Stimulated activated naive CD4-positive, alpha-beta T cell (primary cell): ENCODE measurements around the gene DNAL4.
"Not testable (repeated sequence)": the region's sequence is repeated elsewhere in the genome, so short reads cannot be mapped to it uniquely, and the experiment has no call there.

ENCODE experiments used
- DNase-seq, 6 experiments: peaks; one replicate each; lab custom pipeline; 2025; lab: John Stamatoyannopoulos, UW

Gene DNAL4

DNA sequence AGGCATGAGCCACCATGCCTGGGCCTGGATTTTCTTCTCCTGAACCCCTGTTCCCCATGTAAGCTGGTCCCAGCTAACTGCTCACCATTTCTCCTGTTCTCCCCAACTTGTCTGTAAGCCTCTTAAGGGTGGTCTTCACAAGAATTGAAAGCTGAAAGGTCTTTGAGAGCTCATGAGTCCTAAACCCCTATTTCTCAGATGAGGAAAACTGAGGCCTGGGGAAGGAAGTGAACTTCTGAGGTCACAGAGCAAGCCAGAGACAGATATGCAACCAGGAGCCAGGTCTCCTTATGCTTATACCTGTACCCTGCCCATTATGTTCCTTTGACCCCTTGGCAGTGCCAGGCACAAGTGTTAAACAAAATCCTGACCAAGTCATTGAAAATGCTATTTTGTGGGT, 33.6 kb upstream of the DNAL4 start:
- no peak for DNase-seq

DNA sequence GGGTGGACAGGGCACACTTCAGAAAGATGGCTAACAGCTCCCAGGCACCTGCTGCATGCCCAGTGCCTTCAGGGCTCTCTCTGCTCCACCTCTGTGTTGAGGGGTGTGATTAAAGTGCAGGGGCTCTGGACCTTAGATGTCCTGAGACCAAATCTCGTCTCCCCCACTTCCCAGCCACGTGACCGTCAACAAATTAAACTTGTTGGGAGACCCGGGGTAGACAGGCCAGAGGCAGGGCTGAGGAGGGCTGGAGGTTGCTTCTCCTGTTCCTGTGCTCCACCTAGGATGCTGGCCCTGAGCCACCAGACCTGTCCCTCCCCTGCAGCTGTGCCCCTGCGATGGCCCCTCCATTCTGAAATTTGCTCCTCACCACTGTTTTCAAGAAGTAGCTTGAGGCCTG, 32.9 kb upstream of the DNAL4 start:
- no peak for DNase-seq

DNA sequence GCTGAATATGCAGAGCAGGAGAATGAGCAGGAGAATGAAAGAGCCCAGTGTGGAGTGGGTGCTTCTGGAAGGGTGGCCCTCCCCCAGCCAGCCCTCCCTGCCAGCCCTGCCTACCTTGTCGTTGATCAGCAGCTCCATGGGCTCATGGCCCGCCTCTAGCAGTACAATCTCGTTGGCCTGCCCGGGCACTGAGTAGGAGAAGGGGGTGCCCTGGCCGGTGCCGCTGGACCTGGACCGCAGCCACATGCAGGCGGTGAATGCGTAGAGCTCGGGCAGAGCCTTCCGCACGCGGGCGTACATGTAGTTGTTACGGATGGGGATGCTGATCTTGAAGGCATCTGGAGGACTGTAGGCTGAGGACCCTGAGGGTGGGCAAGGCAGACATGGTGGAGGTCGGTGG, 32.4 kb upstream of the DNAL4 start:
- no peak for DNase-seq

DNA sequence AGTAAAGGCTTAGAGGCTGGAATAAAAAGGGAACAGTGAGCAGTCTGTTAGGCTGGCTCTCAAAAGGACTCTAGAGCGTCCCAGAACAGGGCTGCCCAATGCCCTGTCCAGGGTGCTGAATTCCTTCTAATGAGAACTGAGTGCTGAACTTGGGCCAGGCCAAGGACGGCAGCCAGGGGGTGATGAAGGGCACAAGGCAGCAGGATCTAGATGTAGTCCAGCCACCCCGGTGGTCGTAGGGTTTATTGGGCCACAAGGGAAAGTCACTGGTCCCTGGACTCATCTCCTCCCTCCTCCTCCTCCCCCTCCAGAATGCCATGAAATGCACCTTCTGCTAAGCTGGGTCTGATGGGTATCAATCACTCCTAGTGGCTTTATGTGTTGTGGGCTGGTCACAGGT, 30.6 kb upstream of the DNAL4 start:
- peak in 3 of 6 experiments; percentile 2 to 41 (median 35) for DNase-seq

DNA sequence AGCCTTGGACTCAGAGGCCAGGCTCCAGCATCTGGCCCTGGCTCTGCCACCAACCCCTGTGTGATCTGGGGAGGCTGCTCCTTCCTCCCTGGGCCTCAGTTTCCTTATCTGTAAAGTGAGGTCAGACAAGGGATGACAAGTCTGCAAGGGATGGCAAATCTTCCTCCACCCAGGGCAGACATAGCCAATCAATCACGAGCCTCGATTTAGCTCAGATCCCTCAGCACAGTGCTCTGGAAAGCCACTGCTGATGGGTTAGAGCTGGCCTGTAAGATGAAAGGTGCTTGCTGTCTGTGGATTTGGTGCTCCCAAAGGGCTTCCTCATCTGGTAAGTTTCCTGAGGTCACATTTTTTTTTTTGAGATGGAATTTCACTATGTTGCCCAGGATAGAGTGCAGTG, 29.7 kb upstream of the DNAL4 start:
- DNase-seq: no peak

DNA sequence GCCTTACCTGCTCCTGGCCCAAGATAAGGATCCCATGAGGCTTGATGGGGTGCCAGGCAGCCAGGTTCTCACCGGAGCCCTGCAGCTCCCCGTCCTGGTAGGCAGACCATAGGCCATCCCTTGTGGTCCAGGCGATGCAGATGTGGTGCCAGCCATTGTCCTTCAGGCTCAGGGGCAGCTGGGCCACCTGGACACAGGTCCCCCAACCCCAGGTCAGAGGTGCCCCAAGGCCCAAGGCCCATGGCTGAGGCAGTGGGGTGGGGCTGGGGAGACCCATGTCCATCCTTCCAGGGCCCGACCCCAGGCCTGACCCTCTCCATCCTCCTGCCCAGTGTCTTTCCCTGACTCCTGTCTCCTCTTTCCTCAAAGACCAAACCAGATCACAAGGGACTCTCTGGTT, 29.1 kb upstream of the DNAL4 start:
- no peak for DNase-seq

DNA sequence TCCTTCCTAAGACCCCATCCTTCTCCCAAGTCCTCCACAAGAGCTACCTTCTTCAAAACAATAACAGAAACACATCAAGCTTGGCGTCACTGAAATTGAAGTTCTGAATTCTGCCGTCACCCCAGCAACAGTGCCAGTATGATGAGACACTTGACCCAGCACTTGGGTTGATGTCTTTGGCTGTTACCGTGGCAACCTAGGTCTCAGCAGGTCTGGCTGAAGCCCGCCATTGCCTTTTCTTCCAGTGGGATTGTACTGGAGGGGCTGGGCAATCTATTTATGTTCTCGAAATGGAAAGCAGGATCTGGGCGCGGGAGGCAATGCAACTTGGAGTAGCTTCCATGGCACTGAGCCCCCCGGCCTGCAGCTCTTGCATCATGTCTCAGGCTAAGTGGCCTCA, 26.1 kb upstream of the DNAL4 start:
- no peak for DNase-seq

DNA sequence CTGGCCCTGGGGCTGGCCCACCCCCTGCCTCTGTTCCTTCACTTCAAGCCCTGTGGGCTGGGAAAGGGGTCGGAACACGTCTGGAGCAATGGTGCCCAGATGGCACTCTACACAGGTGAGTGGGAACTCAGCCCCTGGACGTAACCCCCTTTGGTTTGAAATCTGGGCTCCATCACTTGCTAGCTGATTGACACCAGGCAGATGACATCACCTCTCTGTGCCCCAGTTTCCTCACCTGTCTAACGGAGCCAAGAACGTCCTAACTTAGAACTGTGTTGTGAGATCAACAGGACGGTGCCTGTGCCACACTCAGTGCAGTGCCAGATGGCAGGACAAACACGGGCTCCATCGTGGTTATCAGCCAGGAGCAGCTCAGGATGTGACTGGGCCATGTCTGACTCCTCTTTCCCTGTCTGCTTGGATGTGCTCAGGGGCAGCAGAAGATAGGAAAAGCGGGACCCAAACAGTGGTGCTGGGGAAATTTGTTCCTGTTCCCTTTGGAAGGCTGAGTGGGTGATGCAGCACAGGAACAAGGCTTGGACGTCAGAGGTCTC, 25.5 kb upstream of the DNAL4 start:
- DNase-seq: no peak

DNA sequence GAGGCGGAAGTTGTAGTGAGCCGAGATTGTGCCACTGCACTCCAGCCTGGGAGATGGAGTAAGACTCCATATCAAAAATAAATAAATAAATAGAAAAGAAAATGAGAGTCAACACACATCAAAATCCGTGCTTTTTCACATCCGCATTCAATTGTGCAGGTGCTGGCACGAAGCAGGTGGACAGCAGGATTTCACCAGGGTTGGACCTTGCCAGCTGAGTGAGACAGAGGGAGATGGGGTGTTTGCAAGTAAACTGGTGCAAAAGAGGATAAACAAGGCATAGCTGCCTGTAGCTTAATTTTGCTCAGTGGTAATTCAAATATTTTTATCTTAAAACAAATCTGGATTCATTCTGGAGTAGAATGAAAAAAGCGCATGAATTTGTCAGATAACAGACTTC, 23.3 kb upstream of the DNAL4 start:
- no peak for DNase-seq

DNA sequence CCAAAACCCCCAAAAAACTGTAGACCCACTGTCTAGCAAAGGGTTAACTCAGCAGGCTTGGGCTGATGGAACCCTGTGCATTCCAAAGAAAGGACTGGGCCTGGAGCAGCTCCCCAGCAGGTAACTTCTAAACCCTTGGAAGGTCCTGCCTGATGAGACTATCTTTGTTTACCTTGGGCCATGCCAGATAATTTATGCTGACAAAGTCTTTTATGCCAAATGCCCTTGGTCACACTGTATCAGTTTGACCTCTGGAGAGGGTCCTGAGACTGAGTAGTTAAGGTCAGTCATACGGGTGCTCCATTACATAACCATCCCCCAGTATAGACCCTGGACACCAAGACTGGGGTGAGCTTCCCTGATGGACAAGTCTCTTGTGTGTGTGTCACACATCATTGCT, 21.9 kb upstream of the DNAL4 start:
- DNase-seq: no peak

DNA sequence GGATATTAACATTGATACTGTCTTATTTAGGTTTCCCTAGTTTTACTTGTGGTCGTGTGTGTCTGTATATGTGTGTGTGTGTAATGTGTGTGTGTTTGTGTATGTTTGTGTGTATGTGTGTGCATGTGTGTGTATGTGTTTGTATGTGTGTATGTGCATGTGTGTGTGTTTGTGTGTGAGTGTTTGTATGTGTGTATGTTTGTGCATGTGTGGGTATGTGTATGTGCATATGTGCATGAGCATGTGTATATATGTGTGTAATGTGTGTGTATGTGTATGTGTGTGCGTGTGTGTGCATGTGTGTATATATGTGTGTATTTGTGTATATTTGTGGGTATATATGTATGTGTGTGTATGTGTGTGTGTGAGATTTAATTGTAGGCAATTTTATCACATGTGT, 17.3 kb upstream of the DNAL4 start:
- DNase-seq: no peak

DNA sequence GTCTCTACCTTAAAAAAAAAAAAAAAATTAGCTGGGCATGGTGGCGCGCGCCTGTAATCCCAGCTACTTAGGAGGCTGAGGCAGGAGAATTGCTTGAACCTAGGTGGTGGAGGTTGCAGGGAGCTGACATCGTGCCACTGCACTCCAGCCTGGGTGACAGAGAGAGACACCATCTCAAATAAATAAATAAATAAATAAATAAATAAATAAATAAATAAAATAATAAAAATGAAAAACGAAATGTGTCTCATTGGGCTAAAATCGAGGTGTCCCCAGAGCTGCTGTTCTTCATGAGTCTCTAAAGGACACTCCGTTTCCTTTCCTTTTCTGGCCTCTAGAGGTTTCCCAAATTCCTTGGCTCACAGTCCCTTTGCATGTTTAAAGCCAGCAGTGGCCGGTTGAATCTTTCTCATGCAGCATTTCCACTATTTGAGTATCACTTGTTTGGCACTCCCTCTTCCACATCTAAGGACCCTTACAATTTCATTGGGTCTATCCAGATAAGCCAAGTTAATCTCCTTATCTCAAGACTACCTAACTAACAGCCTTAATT, 11.2 kb upstream of the DNAL4 start:
- not testable (repeated sequence) for DNase-seq

DNA sequence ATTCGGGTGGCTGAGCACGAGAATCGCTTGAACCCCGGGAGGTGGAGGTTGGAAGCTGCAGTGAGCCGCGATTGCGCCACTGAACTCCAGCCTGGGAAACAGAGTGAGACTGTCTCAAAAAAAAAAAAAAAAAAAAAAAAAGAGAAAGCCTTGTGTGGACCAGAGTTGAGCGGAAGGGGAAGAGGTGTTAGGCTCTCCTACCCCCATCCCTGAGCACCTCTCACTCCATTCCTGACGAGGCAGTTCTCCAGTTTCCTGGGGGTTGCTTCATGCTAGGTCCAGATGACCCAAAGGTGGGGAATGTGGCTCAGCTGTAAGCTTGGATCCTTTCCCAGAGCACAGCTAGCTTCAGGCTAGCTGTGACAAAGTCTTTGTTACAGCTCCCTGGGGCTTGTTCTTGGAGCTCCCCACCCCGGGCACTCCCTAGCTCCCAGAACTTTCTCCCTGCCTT, 8.8 kb upstream of the DNAL4 start:
- no peak for DNase-seq

DNA sequence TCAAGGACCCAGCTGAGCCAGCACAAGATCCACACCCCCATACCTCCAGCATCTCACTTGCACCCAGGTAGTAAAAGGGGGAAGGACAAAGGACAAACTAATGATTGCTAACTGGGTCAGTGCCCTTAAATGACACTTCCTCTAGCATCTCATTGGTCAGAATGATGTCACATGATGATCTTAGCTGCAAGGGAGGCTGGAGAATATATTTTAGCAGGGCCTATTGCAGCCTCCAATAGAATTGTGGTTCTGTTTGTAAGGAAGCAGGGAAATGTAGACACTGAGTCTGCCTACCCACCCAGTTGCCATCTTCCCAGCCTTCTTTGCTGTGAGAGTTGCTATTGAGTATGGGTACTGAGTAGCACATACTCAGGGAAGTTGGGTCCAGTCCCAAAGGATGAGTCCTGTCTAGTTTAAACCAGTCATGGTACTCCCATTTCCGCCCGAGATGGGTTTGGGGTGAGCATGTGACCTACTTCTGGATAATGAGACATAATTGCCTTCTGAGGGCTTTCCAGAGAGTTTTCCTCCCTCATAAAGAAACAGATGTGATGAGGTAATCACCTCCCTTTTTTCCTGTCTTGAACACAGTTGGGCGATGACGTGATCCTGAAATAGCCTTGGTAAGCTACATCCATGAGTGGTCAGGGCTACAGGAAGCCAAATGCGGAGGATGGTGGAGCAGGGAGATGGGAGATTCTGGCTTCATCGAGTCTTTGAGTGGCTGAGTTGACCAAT, 5.5 kb upstream of the DNAL4 start:
- DNase-seq: no peak

DNA sequence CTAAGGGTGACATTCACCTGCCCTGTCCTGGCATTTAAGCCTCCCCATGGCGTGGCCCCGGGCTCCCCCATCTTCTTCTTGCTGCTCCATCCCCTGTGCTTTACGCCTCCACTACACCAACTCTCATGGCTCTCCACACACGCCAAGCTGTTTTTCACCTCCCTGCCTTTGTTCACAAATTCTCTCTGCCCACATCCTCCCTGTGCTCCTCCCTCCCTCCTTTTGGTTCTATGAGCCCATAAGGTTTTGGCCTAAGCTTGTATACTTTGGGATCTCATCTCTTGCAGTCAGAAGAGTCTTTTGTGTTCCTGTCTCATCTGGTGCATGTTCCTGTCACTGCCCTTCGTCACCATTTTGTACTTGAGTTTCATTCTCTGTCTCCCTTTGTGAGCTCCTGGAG, 4.6 kb upstream of the DNAL4 start:
- peak in 2 of 6 experiments; percentile 45 for DNase-seq

DNA sequence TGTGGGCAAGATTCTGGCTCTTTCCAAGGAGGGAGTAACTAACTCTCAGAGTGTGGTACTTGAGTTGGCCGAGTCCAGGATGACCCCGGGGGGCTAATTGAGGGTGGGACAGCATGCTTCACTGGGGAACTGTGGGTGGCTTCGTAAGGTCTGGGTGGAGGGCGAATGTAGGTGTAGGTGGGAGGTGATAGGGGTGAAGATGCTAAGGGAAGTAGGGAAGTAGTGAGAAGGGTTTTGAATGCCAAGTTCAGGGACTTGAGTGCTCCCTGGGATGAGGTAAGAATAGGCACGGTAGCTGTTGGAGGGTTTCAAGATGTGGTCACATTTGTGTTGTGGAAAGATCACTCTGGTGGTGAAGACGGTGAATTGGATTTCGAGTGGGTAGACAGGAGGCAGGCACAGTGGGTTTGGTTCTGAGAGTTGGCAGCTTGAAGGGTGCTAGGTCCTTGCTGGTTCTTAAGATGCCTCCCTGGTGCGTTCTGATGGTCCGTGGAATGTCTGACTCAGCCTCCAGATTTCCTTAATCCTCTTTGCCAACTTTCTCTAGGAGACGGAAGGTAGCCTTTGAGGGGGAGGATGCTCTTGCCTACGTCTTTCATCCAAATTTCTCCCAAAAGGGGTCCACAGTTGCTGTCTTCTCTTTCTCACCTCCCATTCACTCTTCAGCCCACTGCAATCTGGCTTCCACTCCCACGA, 2.5 kb upstream of the DNAL4 start:
- no peak for DNase-seq

DNA sequence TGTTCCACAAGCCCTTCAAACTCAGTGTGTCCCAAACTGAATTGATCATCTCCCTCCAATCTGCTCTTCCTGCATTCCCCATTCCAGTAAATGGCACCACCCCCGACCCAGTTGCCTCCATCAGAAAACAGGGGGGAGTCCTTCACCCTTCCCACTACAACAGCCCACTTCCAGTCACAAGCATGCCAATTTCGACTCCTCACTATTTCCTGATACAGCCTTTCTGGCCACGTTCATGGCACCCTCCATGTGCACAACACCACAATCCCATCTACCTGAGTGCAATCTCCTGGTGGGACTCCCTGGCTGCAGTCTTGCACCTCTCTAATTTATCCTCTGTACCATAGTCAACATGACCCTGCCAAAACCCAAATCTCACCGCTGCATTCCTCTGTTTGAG, 1.6 kb upstream of the DNAL4 start:
- DNase-seq: no peak

DNA sequence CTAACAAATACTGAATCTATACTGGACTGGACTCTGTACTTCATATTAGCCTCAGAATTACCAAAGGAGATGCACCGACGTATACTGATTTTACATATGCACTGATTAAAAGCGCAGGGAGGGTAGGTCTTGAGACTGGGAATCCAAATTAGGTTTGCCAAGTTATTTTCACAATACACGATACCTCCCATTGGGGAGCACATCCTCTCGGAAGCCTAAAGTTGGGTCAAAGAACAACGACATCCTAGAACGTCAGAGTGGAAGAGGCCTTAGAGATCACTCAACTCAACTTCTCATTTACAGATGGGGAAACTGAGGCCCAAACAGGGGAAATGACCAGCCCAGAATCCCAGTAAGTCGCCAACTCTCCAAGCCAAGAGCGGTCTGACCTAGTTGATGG, 626 bp downstream of the DNAL4 start:
- no peak for DNase-seq

DNA sequence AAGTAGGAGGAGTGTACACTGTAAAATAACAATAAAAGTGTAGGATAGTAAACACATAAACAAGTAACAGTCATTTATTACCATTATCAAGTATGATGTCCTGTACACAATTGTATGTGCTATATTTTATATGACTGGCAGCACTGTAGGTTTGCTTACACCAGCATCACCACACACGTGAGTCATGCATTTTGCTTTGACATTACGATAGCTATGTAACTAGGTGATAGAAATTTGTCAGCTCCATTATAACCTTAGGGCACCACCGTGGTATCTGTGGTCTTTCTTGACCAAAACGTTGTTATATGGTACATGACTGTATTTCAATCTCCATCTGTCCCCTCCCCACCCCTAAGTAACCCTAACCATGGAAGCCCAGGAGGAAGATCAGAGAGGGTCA, 1.1 kb downstream of the DNAL4 start:
- DNase-seq: no peak

DNA sequence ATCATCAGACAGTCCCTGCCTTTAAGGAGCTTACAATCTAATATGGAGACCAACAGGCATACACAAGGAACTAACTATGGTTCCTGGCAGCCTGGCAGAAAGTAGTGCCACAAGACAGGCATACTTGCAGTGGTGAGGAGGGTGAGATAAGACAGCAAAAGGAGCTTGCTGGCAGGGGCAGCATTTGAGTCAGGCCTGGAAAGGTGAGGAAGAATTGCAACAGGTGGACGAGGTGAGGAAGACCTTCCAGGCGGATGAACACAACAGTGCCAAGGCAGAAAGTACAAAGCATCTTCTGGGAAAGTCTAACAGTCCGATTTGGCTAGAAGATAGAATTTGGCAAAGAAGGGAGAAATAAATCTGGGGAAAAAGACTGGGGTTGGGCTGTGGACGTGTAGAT, 4.3 kb downstream of the DNAL4 start:
- DNase-seq: no peak

DNA sequence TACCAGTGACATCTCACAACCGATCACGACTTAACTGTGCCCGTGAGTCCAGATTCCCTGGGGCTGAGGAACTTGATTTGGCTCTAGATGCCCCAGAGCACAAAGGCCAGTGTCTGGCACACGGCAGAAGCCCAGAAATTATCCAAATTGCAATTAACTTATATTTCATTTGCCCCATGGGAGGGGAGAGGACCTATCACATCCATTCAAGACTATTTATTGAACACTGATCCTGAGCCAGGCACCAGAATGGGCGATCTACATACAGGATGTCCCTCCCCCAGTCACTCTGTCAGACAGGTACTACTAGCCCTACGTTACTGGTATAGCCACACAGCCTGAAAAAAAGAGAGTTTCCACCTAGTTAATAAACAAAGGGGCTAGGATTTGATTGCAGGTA, 5.1 kb downstream of the DNAL4 start:
- DNase-seq: no peak

DNA sequence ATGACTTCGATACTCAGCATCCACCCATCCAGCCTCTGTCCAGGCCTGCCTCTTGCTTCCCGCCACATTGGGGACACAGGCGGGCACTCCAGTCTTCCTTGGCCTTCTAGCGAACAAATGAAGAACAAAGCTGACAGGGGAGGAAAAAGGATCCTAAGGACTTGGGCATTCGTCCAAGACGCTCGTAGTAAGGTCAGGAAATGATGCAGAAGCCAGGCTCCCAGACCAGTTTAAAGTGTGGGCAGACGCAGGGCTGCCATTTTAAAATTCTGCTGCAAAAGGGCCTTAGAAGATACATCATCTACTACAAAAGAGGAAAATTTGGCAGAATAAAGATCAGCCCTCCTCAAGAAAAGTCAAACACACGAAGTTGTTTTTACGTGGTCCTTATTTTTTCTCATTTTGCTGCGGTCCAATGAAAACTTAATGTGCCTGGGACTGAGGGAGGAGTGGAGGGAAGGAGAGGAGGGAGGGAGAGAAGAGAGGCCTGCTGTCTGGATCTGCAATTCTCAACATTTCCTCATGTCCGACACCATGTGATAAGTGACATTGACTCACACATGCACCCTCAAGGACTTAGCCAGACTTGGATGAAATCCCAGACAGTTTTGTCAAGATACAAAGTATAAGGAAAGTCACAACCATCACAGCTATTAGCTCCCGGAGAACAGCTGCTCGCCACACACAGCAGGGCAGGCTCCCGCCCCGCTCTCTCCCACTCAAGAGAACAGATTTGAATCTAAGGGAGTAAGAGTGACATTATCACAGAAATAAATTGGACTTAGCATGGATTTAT, 5.7 kb downstream of the DNAL4 start:
- no peak for DNase-seq
